Measurements from ENCODE around the gene DCDC1. TPM values are rescaled to one million over a fixed set of nuclear protein-coding genes. Genes with fewer than 3 reads are reported as not detected.
A peak's percentile ranks its signal among the peaks of the same experiment; 100 is the strongest.

DCDC1 gene
- total RNA-seq: not detected in 2 replicates

GRCh38 chr11:31369348-31370329 lies at the start of gene DCDC1, which contains the start of gene DNAJC24:
Gene DCDC1 (minus strand): TSS chr11:31369739. CDS start chr11:31328280, 41,459 bp downstream.
Gene DNAJC24 (plus strand): TSS chr11:31369860. CDS start chr11:31370749, 889 bp downstream.
- intact Hi-C loops (cut with micrococcal nuclease): loop anchor here (1.0 to 10.0 kb wide), 4 partner anchors 140 to 1047 kb away; partner anchors contain the start of genes ARL14EP, ELP4, IMMP1L and RCN1
- Mint-ChIP-seq H3K4me3 (peak within 1 kb of the TSS; percentile 89), H3K27ac (peak within 1 kb of the TSS; percentile 93), H3K27me3 (peaks cover 15% of the 10 kb centered on the region), H3K36me3 (ENCODE audit: low read depth) (peaks cover 4% of the 10 kb centered on the region), H3K9me3 (no peaks in the 10 kb centered on the region), H3K4me1 (peaks cover 15% of the 10 kb centered on the region)
- DNase-seq: peak; percentile 98

GRCh38 chr11:31419138-31419537 lies 49.6 kb upstream of the DCDC1 start:
- no peak for DNase-seq
- no peaks in the 10 kb centered on the region for H3K27me3 Mint-ChIP-seq
- H3K9me3 Mint-ChIP-seq: no peaks in the 10 kb centered on the region
- no peak overlapping the region for H3K27ac Mint-ChIP-seq
- no peak overlapping the region for H3K4me3 Mint-ChIP-seq
- H3K36me3 Mint-ChIP-seq (ENCODE audit: low read depth): peaks cover 4% of the 10 kb centered on the region
- H3K4me1 Mint-ChIP-seq: no peaks in the 10 kb centered on the region
- intact Hi-C loops (cut with micrococcal nuclease): no loop called here

GRCh38 chr11:31417816-31418215 lies 48.3 kb upstream of the DCDC1 start:
- Mint-ChIP-seq H3K4me1 (no peaks in the 10 kb centered on the region), H3K27ac (no peak overlapping the region), H3K4me3 (no peak overlapping the region), H3K27me3 (no peaks in the 10 kb centered on the region), H3K36me3 (ENCODE audit: low read depth) (peaks cover 4% of the 10 kb centered on the region), H3K9me3 (no peaks in the 10 kb centered on the region)
- intact Hi-C loops (cut with micrococcal nuclease): no loop called here
- DNase-seq: no peak

- no peaks in the 10 kb centered on the region for H3K27me3 Mint-ChIP-seq
- no peaks in the 10 kb centered on the region for H3K9me3 Mint-ChIP-seq
Observed at GRCh38 chr11:31417357-31417756, 47.8 kb upstream of the DCDC1 start.

GRCh38 chr11:31415435-31415834 lies 45.9 kb upstream of the DCDC1 start:
- no peaks in the 10 kb centered on the region for H3K27me3 Mint-ChIP-seq
- H3K4me1 Mint-ChIP-seq: no peaks in the 10 kb centered on the region
- no peaks in the 10 kb centered on the region for H3K9me3 Mint-ChIP-seq
- DNase-seq: no peak
- no peak overlapping the region for H3K4me3 Mint-ChIP-seq
- peaks cover 7% of the 10 kb centered on the region for H3K36me3 Mint-ChIP-seq (ENCODE audit: low read depth)
- intact Hi-C loops (cut with micrococcal nuclease): no loop called here
- no peak overlapping the region for H3K27ac Mint-ChIP-seq

More at GRCh38 chr11:31417357-31417756, 47.8 kb upstream of the DCDC1 start:
- Mint-ChIP-seq H3K27ac (no peak overlapping the region), H3K4me3 (no peak overlapping the region), H3K36me3 (ENCODE audit: low read depth) (peaks cover 4% of the 10 kb centered on the region), H3K4me1 (no peaks in the 10 kb centered on the region)
- intact Hi-C loops (cut with micrococcal nuclease): no loop called here
- no peak for DNase-seq

GRCh38 chr11:31414338-31414737 lies 44.8 kb upstream of the DCDC1 start:
- H3K27ac Mint-ChIP-seq: no peak overlapping the region
- DNase-seq: no peak
- intact Hi-C loops (cut with micrococcal nuclease): no loop called here
- H3K27me3 Mint-ChIP-seq: no peaks in the 10 kb centered on the region
- no peak overlapping the region for H3K4me3 Mint-ChIP-seq
- no peaks in the 10 kb centered on the region for H3K9me3 Mint-ChIP-seq
- no peaks in the 10 kb centered on the region for H3K4me1 Mint-ChIP-seq
- peaks cover 7% of the 10 kb centered on the region for H3K36me3 Mint-ChIP-seq (ENCODE audit: low read depth)

GRCh38 chr11:31412946-31413345 lies 43.4 kb upstream of the DCDC1 start:
- DNase-seq: no peak
- Mint-ChIP-seq H3K27me3 (no peaks in the 10 kb centered on the region), H3K4me1 (peaks cover 2% of the 10 kb centered on the region), H3K9me3 (no peaks in the 10 kb centered on the region), H3K36me3 (ENCODE audit: low read depth) (peaks cover 7% of the 10 kb centered on the region), H3K4me3 (no peak overlapping the region), H3K27ac (no peak overlapping the region)
- intact Hi-C loops (cut with micrococcal nuclease): no loop called here

- Mint-ChIP-seq H3K36me3 (ENCODE audit: low read depth) (peaks cover 3% of the 10 kb centered on the region), H3K27me3 (no peaks in the 10 kb centered on the region), H3K4me3 (no peak overlapping the region), H3K27ac (no peak overlapping the region), H3K4me1 (peaks cover 3% of the 10 kb centered on the region), H3K9me3 (no peaks in the 10 kb centered on the region)
- intact Hi-C loops (cut with micrococcal nuclease): no loop called here
- DNase-seq: no peak
Observed at GRCh38 chr11:31408201-31408600, 38.7 kb upstream of the DCDC1 start.

- Mint-ChIP-seq H3K4me3 (no peak overlapping the region), H3K4me1 (peaks cover 3% of the 10 kb centered on the region), H3K36me3 (ENCODE audit: low read depth) (peaks cover 3% of the 10 kb centered on the region), H3K27me3 (no peaks in the 10 kb centered on the region), H3K9me3 (no peaks in the 10 kb centered on the region), H3K27ac (no peak overlapping the region)
- no peak for DNase-seq
- intact Hi-C loops (cut with micrococcal nuclease): no loop called here
Observed at GRCh38 chr11:31404614-31405013, 35.1 kb upstream of the DCDC1 start.

- Mint-ChIP-seq H3K4me3 (no peak overlapping the region), H3K4me1 (no peaks in the 10 kb centered on the region), H3K9me3 (no peaks in the 10 kb centered on the region), H3K36me3 (ENCODE audit: low read depth) (peaks cover 3% of the 10 kb centered on the region), H3K27ac (no peak overlapping the region), H3K27me3 (no peaks in the 10 kb centered on the region)
- no peak for DNase-seq
- intact Hi-C loops (cut with micrococcal nuclease): no loop called here
Observed at GRCh38 chr11:31397239-31397834, 27.8 kb upstream of the DCDC1 start.

GRCh38 chr11:31387379-31387778 lies 17.8 kb upstream of the DCDC1 start:
- intact Hi-C loops (cut with micrococcal nuclease): no loop called here
- no peaks in the 10 kb centered on the region for H3K27me3 Mint-ChIP-seq
- H3K9me3 Mint-ChIP-seq: peaks cover 4% of the 10 kb centered on the region
- H3K36me3 Mint-ChIP-seq (ENCODE audit: low read depth): peaks cover 2% of the 10 kb centered on the region
- no peak for DNase-seq
- H3K4me1 Mint-ChIP-seq: no peaks in the 10 kb centered on the region
- no peak overlapping the region for H3K27ac Mint-ChIP-seq
- no peak overlapping the region for H3K4me3 Mint-ChIP-seq

- H3K4me3 Mint-ChIP-seq: no peak overlapping the region
- H3K9me3 Mint-ChIP-seq: no peaks in the 10 kb centered on the region
- DNase-seq: no peak
- peaks cover 2% of the 10 kb centered on the region for H3K36me3 Mint-ChIP-seq (ENCODE audit: low read depth)
- H3K4me1 Mint-ChIP-seq: no peaks in the 10 kb centered on the region
- H3K27ac Mint-ChIP-seq: no peak overlapping the region
- intact Hi-C loops (cut with micrococcal nuclease): no loop called here
- no peaks in the 10 kb centered on the region for H3K27me3 Mint-ChIP-seq
Observed at GRCh38 chr11:31383116-31383515, 13.6 kb upstream of the DCDC1 start.

- H3K27me3 Mint-ChIP-seq: no peaks in the 10 kb centered on the region
- no peaks in the 10 kb centered on the region for H3K9me3 Mint-ChIP-seq
Observed at GRCh38 chr11:31375879-31376278, 6.3 kb upstream of the DCDC1 start.

GRCh38 chr11:31366795-31367194 lies 2.7 kb downstream of the DCDC1 start:
- intact Hi-C loops (cut with micrococcal nuclease): loop anchor here (5.0 to 10.0 kb wide), 2 partner anchors 588 to 1044 kb away; partner anchors contain the start of gene ARL14EP
- Mint-ChIP-seq H3K27me3 (peaks cover 24% of the 10 kb centered on the region), H3K36me3 (ENCODE audit: low read depth) (peaks cover 4% of the 10 kb centered on the region), H3K4me3 (no peak overlapping the region), H3K27ac (no peak overlapping the region), H3K9me3 (no peaks in the 10 kb centered on the region), H3K4me1 (peaks cover 15% of the 10 kb centered on the region)
- DNase-seq: peak; percentile 65

More at GRCh38 chr11:31375879-31376278, 6.3 kb upstream of the DCDC1 start:
- H3K4me3 Mint-ChIP-seq: no peak overlapping the region
- peaks cover 3% of the 10 kb centered on the region for H3K36me3 Mint-ChIP-seq (ENCODE audit: low read depth)
- DNase-seq: no peak
- H3K4me1 Mint-ChIP-seq: peaks cover 9% of the 10 kb centered on the region
- no peak overlapping the region for H3K27ac Mint-ChIP-seq
- intact Hi-C loops (cut with micrococcal nuclease): no loop called here

Measured in activated CD4-positive, alpha-beta T cell treated with anti-CD3 and anti-CD28 coated beads, Interleukin-2, amount 10 ng/mL, durations not matched to agents 24 days and 14 days (primary cell).